NCI-H510A (cell line): ENCODE measurements around the gene RPN1.

Source experiments
- DNase-seq: peaks from one replicate; lab custom pipeline; 2025; lab: John Stamatoyannopoulos, UW

Gene RPN1

GRCh38 chr3:128578346-128578745 is 72.3 kb downstream of the RPN1 start:
- no peak for DNase-seq

GRCh38 chr3:128577711-128578110 is 72.9 kb downstream of the RPN1 start:
- DNase-seq: no peak

GRCh38 chr3:128576290-128576689 is 74.3 kb downstream of the RPN1 start:
- DNase-seq: no peak

- no peak for DNase-seq
These were observed 74.8 kb downstream of the RPN1 start for GRCh38 chr3:128575777-128576176.

- DNase-seq: no peak
These were observed 76.9 kb downstream of the RPN1 start for GRCh38 chr3:128573707-128574162.

GRCh38 chr3:128573160-128573559 is 77.5 kb downstream of the RPN1 start:
- DNase-seq: no peak

GRCh38 chr3:128572644-128573105 is 77.9 kb downstream of the RPN1 start:
- no peak for DNase-seq

GRCh38 chr3:128572013-128572412 is 78.6 kb downstream of the RPN1 start:
- no peak for DNase-seq
